AG04449 (cell line): ENCODE measurements around the gene GABRE.

Source experiments
- CTCF ChIA-PET: fragments of 350-600 bp; formaldehyde crosslinking; extraction: SDS; loops from one replicate; lab custom pipeline; 2021; ENCODE audit warnings: antibody characterized with exemption; lab: Yijun Ruan, JAX
- POLR2A ChIA-PET: fragments of 400-600, 350-600 bp; formaldehyde crosslinking; extraction: SDS; loops from one replicate; lab custom pipeline; 2020; ENCODE audit warnings: antibody characterized with exemption, inconsistent platforms; lab: Yijun Ruan, JAX
- DNase-seq: peaks from one replicate; pipeline ENCODE4 v3.0.0-alpha.2; 2010; ENCODE audit warnings: low read depth, low spot score
- H3K4me3 ChIP-seq: 2 replicates; pipeline ENCODE4 v1.5.1; 2011; ENCODE audit warnings: low read depth, mild to moderate bottlenecking, control low read depth, low read length
- TF ChIP-seq, protein P1 (sequence below): IDR thresholded peaks from one replicate; pipeline ENCODE4 v1.5.1; 2011; ENCODE audit warnings: mild to moderate bottlenecking, moderate library complexity, low read length, control low read depth, inconsistent platforms; ENCODE audit not compliant: insufficient read depth; ENCODE audit errors: missing control alignments

Gene GABRE

GRCh38 chrX:151923648-151924047 is 50.8 kb downstream of the GABRE start:
- POLR2A ChIA-PET = no interaction called here
- CTCF ChIA-PET = no interaction called here
- DNase-seq = no peak

GRCh38 chrX:151922692-151923091 is 51.8 kb downstream of the GABRE start:
- H3K4me3 ChIP-seq = no peak overlapping the region
- ChIA-PET CTCF (no interaction called here), POLR2A (no interaction called here)
- TF ChIP-seq, protein P1, sequence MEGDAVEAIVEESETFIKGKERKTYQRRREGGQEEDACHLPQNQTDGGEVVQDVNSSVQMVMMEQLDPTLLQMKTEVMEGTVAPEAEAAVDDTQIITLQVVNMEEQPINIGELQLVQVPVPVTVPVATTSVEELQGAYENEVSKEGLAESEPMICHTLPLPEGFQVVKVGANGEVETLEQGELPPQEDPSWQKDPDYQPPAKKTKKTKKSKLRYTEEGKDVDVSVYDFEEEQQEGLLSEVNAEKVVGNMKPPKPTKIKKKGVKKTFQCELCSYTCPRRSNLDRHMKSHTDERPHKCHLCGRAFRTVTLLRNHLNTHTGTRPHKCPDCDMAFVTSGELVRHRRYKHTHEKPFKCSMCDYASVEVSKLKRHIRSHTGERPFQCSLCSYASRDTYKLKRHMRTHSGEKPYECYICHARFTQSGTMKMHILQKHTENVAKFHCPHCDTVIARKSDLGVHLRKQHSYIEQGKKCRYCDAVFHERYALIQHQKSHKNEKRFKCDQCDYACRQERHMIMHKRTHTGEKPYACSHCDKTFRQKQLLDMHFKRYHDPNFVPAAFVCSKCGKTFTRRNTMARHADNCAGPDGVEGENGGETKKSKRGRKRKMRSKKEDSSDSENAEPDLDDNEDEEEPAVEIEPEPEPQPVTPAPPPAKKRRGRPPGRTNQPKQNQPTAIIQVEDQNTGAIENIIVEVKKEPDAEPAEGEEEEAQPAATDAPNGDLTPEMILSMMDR = no peak
- DNase-seq = no peak

More at GRCh38 chrX:151923648-151924047, 50.8 kb downstream of the GABRE start:
- no peak overlapping the region for H3K4me3 ChIP-seq
- TF ChIP-seq, protein P1 = no peak

DNA sequence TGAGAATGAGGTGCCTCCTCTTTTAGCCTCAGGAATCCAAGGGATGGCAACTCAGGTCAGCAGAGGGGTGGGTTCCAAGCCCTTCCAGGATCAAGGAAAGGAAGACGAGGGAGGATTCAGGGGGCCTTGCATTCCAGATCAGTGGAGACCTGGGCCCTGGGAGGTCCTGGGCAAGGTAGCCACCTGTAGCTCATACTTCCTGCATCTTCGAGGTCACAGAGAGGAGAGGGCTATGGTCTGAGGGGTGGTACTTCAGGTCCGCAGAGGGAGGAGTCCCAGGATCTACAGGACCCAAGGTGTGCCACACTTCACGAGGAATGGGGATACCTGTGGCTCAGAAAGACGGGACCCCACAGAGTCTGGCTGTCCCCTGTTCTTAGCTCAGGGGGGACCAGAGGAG is 52.6 kb downstream of the GABRE start:
- TF ChIP-seq, protein P1 = no peak
- no peak for DNase-seq
- H3K4me3 ChIP-seq = no peak overlapping the region
- CTCF ChIA-PET = no interaction called here
- POLR2A ChIA-PET = no interaction called here

GRCh38 chrX:151921292-151921691 is 53.2 kb downstream of the GABRE start:
- CTCF ChIA-PET = no interaction called here
- POLR2A ChIA-PET = no interaction called here
- TF ChIP-seq, protein P1 = no peak

GRCh38 chrX:151920530-151920929 is 53.9 kb downstream of the GABRE start:
- ChIA-PET POLR2A (no interaction called here), CTCF (no interaction called here)
- TF ChIP-seq, protein P1 = no peak
- DNase-seq = no peak
- no peak overlapping the region for H3K4me3 ChIP-seq

More at GRCh38 chrX:151921292-151921691, 53.2 kb downstream of the GABRE start:
- no peak overlapping the region for H3K4me3 ChIP-seq
- no peak for DNase-seq

GRCh38 chrX:151920101-151920500 is 54.4 kb downstream of the GABRE start:
- CTCF ChIA-PET = no interaction called here
- DNase-seq = no peak
- H3K4me3 ChIP-seq = no peak overlapping the region
- POLR2A ChIA-PET = no interaction called here
- TF ChIP-seq, protein P1 = no peak
